ENCODE measurements around the gene XXYLT1. TPM values are rescaled to one million over a fixed set of nuclear protein-coding genes. Genes with fewer than 3 reads are reported as not detected.

Gene XXYLT1
- total and polyA plus RNA-seq, 10 of the 15 experiments (the other 5 are each of a cell fraction or from before 2014, with no cell fraction given): 1.2 to 14.2 (median 9.3) TPM

GRCh38 chr3:195149292-195150030, 121.5 kb downstream of the XXYLT1 start (continued):
- TF ChIP-seq MAX (IDR thresholded peaks at IDR 0.05; ENCODE audit: low read depth, low read length) (no peak), ZNF622 (IDR thresholded peaks at IDR 0.05) (no peak), HDAC2 (IDR thresholded peaks at IDR 0.05) (no peak), MEF2B (IDR thresholded peaks at IDR 0.05; ENCODE audit: partially characterized antibody, poor library complexity, severe bottlenecking) (no peak), SMARCA5 (IDR thresholded peaks at IDR 0.05) (no peak), SPI1 (IDR thresholded peaks at IDR 0.05; ENCODE audit: borderline replicate concordance, insufficient read depth, low read depth, low read length) (no peak), HDAC6 (IDR thresholded peaks at IDR 0.05; ENCODE audit: unreplicated experiment) (no peak), TAF1 (IDR thresholded peaks at IDR 0.05; ENCODE audit: borderline replicate concordance, low read depth, low read length) (no peak), EGR1 (IDR thresholded peaks at IDR 0.05; ENCODE audit: borderline replicate concordance in 1 of 2, low read depth in 2 of 2, low read length in 2 of 2) (peak in 1 of 2 experiments; percentile 11; a peak in 1 of 3 replicates), EED (IDR thresholded peaks at IDR 0.05; ENCODE audit: low read depth) (no peak; the same call in 1 of the 2 replicates), PAX5 (IDR thresholded peaks at IDR 0.05; ENCODE audit: borderline replicate concordance, low read depth, low read length) (peak; percentile 11; the same call in 1 of the 2 replicates), ZBTB40 (IDR thresholded peaks at IDR 0.05; ENCODE audit: borderline replicate concordance) (no peak), TBL1XR1 (IDR thresholded peaks at IDR 0.05; ENCODE audit: low read depth, low read length) (no peak), CHD1 (IDR thresholded peaks at IDR 0.05; ENCODE audit: low read depth, low read length) (no peak), NFXL1 (IDR thresholded peaks at IDR 0.05; ENCODE audit: borderline replicate concordance) (no peak), YY1 (IDR thresholded peaks at IDR 0.05; ENCODE audit: low read depth, low read length) (0 out of 2 replicates have a peak, but pooled peaks have one; percentile 37), RFX5 (IDR thresholded peaks at IDR 0.05; ENCODE audit: low read depth, low read length) (no peak), HDGF (IDR thresholded peaks at IDR 0.05) (no peak), NRF1 (conservative IDR thresholded peaks at IDR 0.05; ENCODE audit: low read depth, low read length) (no peak), IKZF2 (IDR thresholded peaks at IDR 0.05) (peak in 1 of 2 experiments; percentile 14; a peak in 1 of 4 replicates), NFIC (IDR thresholded peaks at IDR 0.05; ENCODE audit: low read depth, low read length) (no peak), PAX8 (IDR thresholded peaks at IDR 0.05) (no peak)
- TF ChIP-seq, protein P1, sequence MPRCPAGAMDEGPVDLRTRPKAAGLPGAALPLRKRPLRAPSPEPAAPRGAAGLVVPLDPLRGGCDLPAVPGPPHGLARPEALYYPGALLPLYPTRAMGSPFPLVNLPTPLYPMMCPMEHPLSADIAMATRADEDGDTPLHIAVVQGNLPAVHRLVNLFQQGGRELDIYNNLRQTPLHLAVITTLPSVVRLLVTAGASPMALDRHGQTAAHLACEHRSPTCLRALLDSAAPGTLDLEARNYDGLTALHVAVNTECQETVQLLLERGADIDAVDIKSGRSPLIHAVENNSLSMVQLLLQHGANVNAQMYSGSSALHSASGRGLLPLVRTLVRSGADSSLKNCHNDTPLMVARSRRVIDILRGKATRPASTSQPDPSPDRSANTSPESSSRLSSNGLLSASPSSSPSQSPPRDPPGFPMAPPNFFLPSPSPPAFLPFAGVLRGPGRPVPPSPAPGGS (IDR thresholded peaks at IDR 0.05; ENCODE audit: borderline replicate concordance, insufficient read depth, low read depth, low read length, poor library complexity, severe bottlenecking): no peak
- TF ChIP-seq, protein P2, sequence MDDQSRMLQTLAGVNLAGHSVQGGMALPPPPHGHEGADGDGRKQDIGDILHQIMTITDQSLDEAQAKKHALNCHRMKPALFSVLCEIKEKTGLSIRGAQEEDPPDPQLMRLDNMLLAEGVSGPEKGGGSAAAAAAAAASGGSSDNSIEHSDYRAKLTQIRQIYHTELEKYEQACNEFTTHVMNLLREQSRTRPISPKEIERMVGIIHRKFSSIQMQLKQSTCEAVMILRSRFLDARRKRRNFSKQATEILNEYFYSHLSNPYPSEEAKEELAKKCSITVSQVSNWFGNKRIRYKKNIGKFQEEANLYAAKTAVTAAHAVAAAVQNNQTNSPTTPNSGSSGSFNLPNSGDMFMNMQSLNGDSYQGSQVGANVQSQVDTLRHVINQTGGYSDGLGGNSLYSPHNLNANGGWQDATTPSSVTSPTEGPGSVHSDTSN (IDR thresholded peaks at IDR 0.05; ENCODE audit: insufficient replicate concordance, low read depth, low read length): no peak
